GM12878 (cell line): Measurements from ENCODE around the gene TIMM21. TPM values are rescaled to one million over a fixed set of nuclear protein-coding genes. Genes with fewer than 3 reads are reported as not detected.

Source experiments
- ATAC-seq: fragments of 200-7000 bp; cut with Tn5 transposase; 3 replicates; pipeline ENCODE4 v1.9.1; 2020; ENCODE audit warnings: mild to moderate bottlenecking, moderate library complexity
- BruUV-seq: library from RNA; stranded (reverse); fragments of 400-500 nt; replicated peaks from 2 replicates; lab custom pipeline; 2021; lab: Mats Ljungman, UMichigan
- CTCF ChIA-PET: fragments of 300-600 bp; sonication (Branson Sonifier 250); formaldehyde crosslinking; extraction: SDS; loops from one replicate; lab custom pipeline; 2021; ENCODE audit warnings: inconsistent platforms; lab: Yijun Ruan, JAX
- POLR2A ChIA-PET: fragments of 350-600 bp; formaldehyde crosslinking; extraction: SDS; loops from one replicate; lab custom pipeline; 2021; ENCODE audit warnings: inconsistent platforms; lab: Charles Lee
- RAD21 ChIA-PET: fragments of 300-600 bp; sonication (Branson Sonifier 250); formaldehyde crosslinking; loops from one replicate; lab custom pipeline; 2023; ENCODE audit warnings: antibody characterized with exemption; ENCODE audit not compliant: unreplicated experiment; lab: Charles Lee
- SMC1A ChIA-PET: fragments of 300-600 bp; sonication (Branson Sonifier 250); formaldehyde crosslinking; loops from one replicate; lab custom pipeline; 2023; ENCODE audit not compliant: unreplicated experiment, uncharacterized antibody; lab: Charles Lee
- DNase-seq: peaks from one replicate; pipeline ENCODE4 v3.0.0-alpha.2; 2011; ENCODE audit warnings: low read depth, low spot score
- FAIRE-seq: peaks from 3 replicates; lab custom pipeline; 2011; peaks lifted over from hg19 to GRCh38; lab: Jason Lieb, UNC
- H2AFZ ChIP-seq: 2 replicates; pipeline ENCODE4 v1.6.0; 2011; ENCODE audit warnings: low read depth, low read length, control low read depth; ENCODE audit not compliant: control insufficient read depth
- H3K27ac ChIP-seq: 2 replicates; pipeline ENCODE4 v1.5.1; 2011; ENCODE audit warnings: control low read depth; ENCODE audit not compliant: control insufficient read depth, insufficient read depth
- H3K27me3 ChIP-seq, 2 experiments: replicated peaks in 1 of 2; 2 replicates each; pipeline versions ENCODE4 v1.6.0 to v1.6.1; 2011; ENCODE audit warnings: low read length in 1 of 2; ENCODE audit not compliant: control insufficient read depth in 2 of 2, insufficient read depth in 2 of 2
- H3K36me3 ChIP-seq, 2 experiments: 2 replicates each; pipeline ENCODE4 v1.5.1; 2011; ENCODE audit warnings: low read length in 1 of 2; ENCODE audit not compliant: control insufficient read depth in 2 of 2, insufficient read depth in 2 of 2
- H3K4me1 ChIP-seq: 2 replicates; pipeline ENCODE4 v1.6.1; 2011; ENCODE audit warnings: mild to moderate bottlenecking, low read length, moderate library complexity, mixed read lengths; ENCODE audit not compliant: control insufficient read depth, insufficient read depth
- H3K4me2 ChIP-seq: 2 replicates; pipeline ENCODE4 v1.6.0; 2011; ENCODE audit warnings: control low read depth; ENCODE audit not compliant: control insufficient read depth, insufficient read depth
- H3K4me3 ChIP-seq: fragments of 200-600 bp; sonication (generic); 2 replicates; pipeline ENCODE4 v1.5.1; 2016
- H3K79me2 ChIP-seq: 2 replicates; pipeline ENCODE4 v1.6.0; 2011; ENCODE audit warnings: low read length; ENCODE audit not compliant: control insufficient read depth, insufficient read depth
- H3K9ac ChIP-seq: 2 replicates; pipeline ENCODE4 v1.8.0; 2011; ENCODE audit warnings: low read length, control low read depth, mixed read lengths; ENCODE audit not compliant: control insufficient read depth, insufficient read depth
- H3K9me3 ChIP-seq: replicated peaks from 3 replicates; pipeline ENCODE4 v1.5.1; 2011; ENCODE audit warnings: mild to moderate bottlenecking, low read length; ENCODE audit not compliant: control insufficient read depth, insufficient read depth
- H4K20me1 ChIP-seq: 2 replicates; pipeline ENCODE4 v1.6.0; 2011; ENCODE audit not compliant: control insufficient read depth, insufficient read depth
- CTCF ChIP-seq, 3 experiments: IDR thresholded peaks in 2 of 3; conservative IDR thresholded peaks in 1 of 3; 2 replicates each; pipeline ENCODE4 v1.5.1; 2011; ENCODE audit warnings: low read depth in 3 of 3, low read length in 3 of 3, mild to moderate bottlenecking in 3 of 3, control low read depth in 2 of 3, moderate library complexity in 2 of 3, inconsistent platforms in 1 of 3, mixed read lengths in 1 of 3; ENCODE audit not compliant: control insufficient read depth in 2 of 3, insufficient read depth in 1 of 3; ENCODE audit errors: extremely low read depth in 1 of 3
- MXI1 ChIP-seq: fragments of 150-350 bp; IDR thresholded peaks from 2 replicates; pipeline ENCODE4 v1.6.1; 2011; ENCODE audit warnings: low read depth, mild to moderate bottlenecking, inconsistent platforms, low read length, improper control_type of control experiment
- SMAD1 ChIP-seq: fragments of 450-650 bp; IDR thresholded peaks from 2 replicates; pipeline ENCODE4 v1.6.1; 2018; ENCODE audit warnings: mild to moderate bottlenecking, low read depth; ENCODE audit not compliant: partially characterized antibody
- SREBF1 ChIP-seq: IDR thresholded peaks from 2 replicates; pipeline ENCODE4 v1.6.1; 2012; ENCODE audit warnings: mild to moderate bottlenecking, low read length
- WGBS: methylation state at CpG from one replicate; pipeline ENCODE4 v1.1.6; 2016; ENCODE audit warnings: low lambda C conversion rate; ENCODE audit not compliant: insufficient replicate concordance, insufficient coverage; ENCODE audit errors: missing lambda C conversion rate; 5-methylcytosine and 5-hydroxymethylcytosine counted together
- in situ Hi-C: fragments of 300-500 bp; cut with MboI; formaldehyde crosslinking; loops from 9 replicates; pipeline ENCODE4 v1.14.3; 2018; ENCODE audit warnings: mixed read lengths
- intact Hi-C: fragments of 100-400 bp; cut with micrococcal nuclease; formaldehyde crosslinking; loops from one replicate; pipeline ENCODE4 v1.14.2; 2022; ENCODE audit not compliant: unreplicated experiment
- polyA plus RNA-seq, 11 experiments: library from polyadenylated mRNA; depleted of rRNA in 4 of 11; unstranded in 6 of 11; stranded (reverse) in 5 of 11; fragments of >200 nt; fragmentation: Nextera tagmentation in 4 of 11; fragmentation: Illumina TruSeq in 1 of 11; extraction: Ambion mirVana in 4 of 11; extraction: Trizol in 1 of 11; gene quantifications; 1 replicate in 1 of 11; 2 replicates in 10 of 11; pipeline versions ENCODE4 v1.2.1 to v1.2.3, GENCODE V29; 2011 to 2016; ENCODE audit warnings: inconsistent platforms in 2 of 11, missing spikeins in 2 of 11, low read depth in 1 of 11
- total RNA-seq, 4 experiments: library from RNA; depleted of rRNA in 3 of 4; stranded (reverse); fragments of >200 nt in 3 of 4; fragmentation: Illumina TruSeq in 1 of 4; extraction: Trizol in 1 of 4; gene quantifications; 2 replicates each; pipeline versions ENCODE4 v1.2.1 to v1.2.3, GENCODE V29; 2013 to 2021

TIMM21 gene
- total and polyA plus RNA-seq, 10 of the 15 experiments (the other 5 are each of a cell fraction or from before 2014, with no cell fraction given), result 39.5 to 203 (median 83.4) TPM

GRCh38 chr18:74147491-74147778 lies 888 bp upstream of the TIMM21 start:
- no TSS peak for BruUV-seq
- ATAC-seq, result no peak
- H2AFZ ChIP-seq, result peak overlapping the region; percentile 96
- H3K9ac ChIP-seq, result no peak overlapping the region
- H3K4me1 ChIP-seq, result peaks cover 6% of the 10 kb centered on the region; the same call in 1 of the 2 replicates
- RAD21 ChIA-PET, result no interaction called here
- WGBS, result under 1% methylated on average over 28 of the region's 28 CpGs
- H3K36me3 ChIP-seq, result no peaks in the 10 kb centered on the region
- CTCF ChIA-PET, result no interaction called here
- intact Hi-C loops, result loop anchor here (5.0 kb wide), 2 partner anchors 350 to 1060 kb away; partner anchors contain the start of genes CNDP2 and PTGR3
- no peaks in the 10 kb centered on the region for H4K20me1 ChIP-seq
- peak overlapping the region; percentile 76 for H3K4me3 ChIP-seq
- no peaks in the 10 kb centered on the region for H3K27me3 ChIP-seq
- in situ Hi-C loops, result no loop called here
- no peaks in the 10 kb centered on the region for H3K9me3 ChIP-seq
- no peak for DNase-seq
- POLR2A ChIA-PET, result no interaction called here
- peaks cover 39% of the 10 kb centered on the region for H3K79me2 ChIP-seq
- H3K4me2 ChIP-seq, result peak overlapping the region; percentile 95
- no peak overlapping the region for H3K27ac ChIP-seq
- SMC1A ChIA-PET, result no interaction called here
- 0 out of 6 replicates have a peak, but pooled peaks of 2 of the 3 experiments have one; percentile 2 to 8 for TF ChIP-seq CTCF (IDR thresholded peaks at IDR 0.05 in 2 of 3, conservative IDR thresholded peaks at IDR 0.05 in 1 of 3; ENCODE audit: control insufficient read depth in 2 of 3, extremely low read depth in 1 of 3, insufficient read depth in 1 of 3, low read depth in 3 of 3, low read length in 3 of 3)
- TF ChIP-seq SREBF1, result no peak
- TF ChIP-seq MXI1, result peak; percentile 92; the same call in 1 of the 2 replicates
- no peak for TF ChIP-seq SMAD1
- FAIRE-seq, result no peak
